Measurements from ENCODE around the gene B4GALT3.

B4GALT3 gene

GRCh38 chr1:161121834-161122233 is 55.5 kb downstream of the B4GALT3 start:
- peaks cover 8% of the 10 kb centered on the region for H3K4me1 ChIP-seq
- H3K4me3 ChIP-seq (ENCODE audit: low read depth, low read length), result no peak overlapping the region
- no peak for DNase-seq
- H3K36me3 ChIP-seq, result peaks cover 55% of the 10 kb centered on the region
- no peak for TF ChIP-seq CTCF (IDR thresholded peaks at IDR 0.05; ENCODE audit: low read depth, low read length)
- no peaks in the 10 kb centered on the region for H3K27me3 ChIP-seq
- no peaks in the 10 kb centered on the region for H3K9me3 ChIP-seq

Data from BE2C (cell line).